ENCODE measurements around the gene BAG5. TPM values are rescaled to one million over a fixed set of nuclear protein-coding genes. Genes with fewer than 3 reads are reported as not detected.
A peak's percentile ranks its signal among the peaks of the same experiment; 100 is the strongest.

The BAG5 gene
- total RNA-seq, 1 experiment from 2014 or later, result 76.5 TPM

DNA sequence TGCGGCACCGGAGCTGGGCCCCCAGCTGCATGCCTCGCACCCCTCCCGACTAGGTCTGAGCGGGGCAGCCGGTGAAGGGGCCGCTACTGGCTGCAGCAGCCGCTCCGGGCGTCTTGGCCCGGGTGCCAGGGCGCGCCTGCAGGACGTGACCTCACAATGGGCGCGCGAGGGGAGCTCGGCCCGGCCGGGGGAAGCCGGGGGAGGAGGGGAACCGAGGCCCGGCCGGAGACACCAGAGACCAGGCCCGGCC, 353 bp downstream of the BAG5 start:
- Histone ChIP-seq H3K27ac (peak overlapping the region; percentile 76), H2AFZ (peak overlapping the region; percentile 93), H3K27me3 (ENCODE audit: insufficient read depth, low read depth) (no peaks in the 10 kb centered on the region), H3K4me1 (replicated peaks; ENCODE audit: insufficient read depth) (peaks cover 49% of the 10 kb centered on the region), H3K4me2 (peak overlapping the region; percentile 96), H3K9me3 (ENCODE audit: insufficient read depth, low read depth) (no peaks in the 10 kb centered on the region), H3K9me2 (ENCODE audit: insufficient read depth) (no peaks in the 10 kb centered on the region), H3K79me2 (ENCODE audit: low read depth) (peaks cover 97% of the 10 kb centered on the region), H3F3A (ENCODE audit: insufficient read depth, low read depth) (peaks cover 75% of the 10 kb centered on the region), H3K36me3 (ENCODE audit: low read depth) (peaks cover 34% of the 10 kb centered on the region), H4K20me1 (ENCODE audit: insufficient read depth) (peaks cover 67% of the 10 kb centered on the region), H3K4me3 (peak overlapping the region; percentile 87)
- intact Hi-C loops (cut with micrococcal nuclease; ENCODE audit: unreplicated experiment), result loop anchor here (5.0 kb wide), 3 partner anchors 40 to 145 kb away; partner anchors contain the start of gene CKB
- ChIA-PET CTCF (interaction anchor here (0.6 to 1.5 kb wide), 5 partner anchors 10 to 1037 kb away, joined by 5 to 10 read pairs (median 5); no protein-coding TSS in a partner anchor), POLR2A (ENCODE audit: unreplicated experiment) (interaction anchor here (0.6 to 2.3 kb wide), 8 partner anchors 9 to 1906 kb away, joined by 3 to 17 read pairs (median 6); partner anchors contain the start of genes XRCC3 and ZFYVE21)
- DNase-seq, result no peak
- no TSS peak for BruUV-seq (replicated peaks)
- no peak for TF ChIP-seq EZH2 (IDR thresholded peaks at IDR 0.05; ENCODE audit: low read depth)
- TF ChIP-seq, protein P1, sequence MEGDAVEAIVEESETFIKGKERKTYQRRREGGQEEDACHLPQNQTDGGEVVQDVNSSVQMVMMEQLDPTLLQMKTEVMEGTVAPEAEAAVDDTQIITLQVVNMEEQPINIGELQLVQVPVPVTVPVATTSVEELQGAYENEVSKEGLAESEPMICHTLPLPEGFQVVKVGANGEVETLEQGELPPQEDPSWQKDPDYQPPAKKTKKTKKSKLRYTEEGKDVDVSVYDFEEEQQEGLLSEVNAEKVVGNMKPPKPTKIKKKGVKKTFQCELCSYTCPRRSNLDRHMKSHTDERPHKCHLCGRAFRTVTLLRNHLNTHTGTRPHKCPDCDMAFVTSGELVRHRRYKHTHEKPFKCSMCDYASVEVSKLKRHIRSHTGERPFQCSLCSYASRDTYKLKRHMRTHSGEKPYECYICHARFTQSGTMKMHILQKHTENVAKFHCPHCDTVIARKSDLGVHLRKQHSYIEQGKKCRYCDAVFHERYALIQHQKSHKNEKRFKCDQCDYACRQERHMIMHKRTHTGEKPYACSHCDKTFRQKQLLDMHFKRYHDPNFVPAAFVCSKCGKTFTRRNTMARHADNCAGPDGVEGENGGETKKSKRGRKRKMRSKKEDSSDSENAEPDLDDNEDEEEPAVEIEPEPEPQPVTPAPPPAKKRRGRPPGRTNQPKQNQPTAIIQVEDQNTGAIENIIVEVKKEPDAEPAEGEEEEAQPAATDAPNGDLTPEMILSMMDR (conservative IDR thresholded peaks at IDR 0.05), result no peak

DNA sequence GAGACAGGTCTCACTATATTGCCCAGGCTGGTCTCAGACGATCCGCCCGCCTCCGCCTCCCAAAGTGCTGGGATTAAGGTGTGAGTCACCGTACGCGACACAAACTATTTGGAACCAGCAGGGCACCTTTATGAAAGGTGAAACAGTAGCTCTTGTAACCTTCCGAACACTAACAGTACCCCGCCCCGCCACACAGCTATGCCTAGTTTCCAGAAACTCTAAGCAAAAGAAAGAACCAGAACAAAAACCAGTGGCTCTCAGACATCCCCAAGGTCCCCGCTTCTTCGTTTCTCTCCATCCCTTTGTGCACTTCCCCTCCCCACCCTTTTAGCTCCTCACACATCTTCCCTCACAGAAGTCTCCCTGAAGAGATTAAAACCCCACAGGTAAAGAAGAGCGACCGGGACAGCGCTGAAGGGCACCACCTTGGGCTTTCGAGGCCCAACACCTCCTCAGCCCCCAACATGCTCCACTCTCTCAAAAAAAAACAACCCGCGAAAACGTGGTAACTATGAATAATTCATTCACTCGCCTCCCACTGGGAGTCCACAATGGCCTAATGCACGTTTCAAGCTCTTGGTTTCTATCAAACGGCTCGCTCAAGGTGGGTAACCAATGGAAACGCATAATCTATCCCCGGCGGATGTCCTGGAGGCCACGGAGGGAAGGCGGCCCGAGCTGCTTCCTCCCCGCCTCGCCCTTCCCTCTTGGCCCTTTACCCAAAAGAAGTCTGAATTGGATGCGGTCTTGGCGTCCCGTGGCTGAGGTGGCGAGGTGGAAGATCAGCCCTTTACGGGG, 877 bp downstream of the BAG5 start:
- intact Hi-C loops (cut with micrococcal nuclease; ENCODE audit: unreplicated experiment), result loop anchor here (1.0 to 5.0 kb wide), 5 partner anchors 9 to 146 kb away; partner anchors contain the start of gene CKB
- no peaks in the 10 kb centered on the region for H3K9me2 ChIP-seq (ENCODE audit: insufficient read depth)
- BruUV-seq (replicated peaks), result no TSS peak
- H3K9me3 ChIP-seq (ENCODE audit: insufficient read depth, low read depth), result no peaks in the 10 kb centered on the region
- peak overlapping the region; percentile 87 for H3K4me3 ChIP-seq
- ChIA-PET POLR2A (ENCODE audit: unreplicated experiment) (interaction anchor here (0.6 to 2.3 kb wide), 14 partner anchors 9 to 1905 kb away, joined by 3 to 17 read pairs (median 6); partner anchors contain the start of genes XRCC3 and ZFYVE21), CTCF (interaction anchor here (0.6 to 1.5 kb wide), 8 partner anchors 10 to 869 kb away, joined by 3 to 12 read pairs (median 5); no protein-coding TSS in a partner anchor)
- TF ChIP-seq EZH2 (IDR thresholded peaks at IDR 0.05; ENCODE audit: low read depth), result no peak
- TF ChIP-seq, protein P1 (conservative IDR thresholded peaks at IDR 0.05), result peak; percentile 50; the same call in 1 of the 2 replicates
- peak overlapping the region; percentile 93 for H2AFZ ChIP-seq
- peaks cover 79% of the 10 kb centered on the region for H3F3A ChIP-seq (ENCODE audit: insufficient read depth, low read depth)
- peak; percentile 72 to 89 for DNase-seq
- H3K4me1 ChIP-seq (replicated peaks; ENCODE audit: insufficient read depth), result peaks cover 49% of the 10 kb centered on the region
- H3K27ac ChIP-seq, result peak overlapping the region; percentile 76
- H3K27me3 ChIP-seq (ENCODE audit: insufficient read depth, low read depth), result no peaks in the 10 kb centered on the region
- peaks cover 68% of the 10 kb centered on the region for H4K20me1 ChIP-seq (ENCODE audit: insufficient read depth)
- H3K4me2 ChIP-seq, result peak overlapping the region; percentile 96
- peaks cover 39% of the 10 kb centered on the region for H3K36me3 ChIP-seq (ENCODE audit: low read depth)
- H3K79me2 ChIP-seq (ENCODE audit: low read depth), result peaks cover 97% of the 10 kb centered on the region

DNA sequence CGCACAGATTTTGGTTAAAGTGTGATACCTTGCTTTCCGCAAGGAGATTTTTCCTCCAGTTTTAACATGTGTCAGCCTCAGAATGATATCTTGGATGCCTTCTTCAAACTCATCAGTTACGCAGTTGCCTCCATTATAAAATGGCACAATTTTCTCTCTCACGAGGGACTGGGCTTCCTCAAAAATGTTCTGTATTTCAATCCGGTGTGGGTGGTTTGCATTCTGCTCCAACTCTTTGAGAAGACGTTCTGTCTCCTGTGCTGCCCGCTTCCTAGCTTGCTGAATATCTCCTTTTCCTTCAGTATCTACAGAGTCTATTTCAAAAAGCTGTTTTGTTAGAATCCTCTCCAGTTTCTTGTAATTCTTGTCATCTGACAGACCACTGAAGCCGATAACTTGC, 1.8 kb downstream of the BAG5 start:
- DNase-seq, result no peak
- H3K4me3 ChIP-seq, result peak overlapping the region; percentile 87
- peak overlapping the region; percentile 96 for H3K4me2 ChIP-seq
- ChIA-PET CTCF (interaction anchor here (0.6 to 1.5 kb wide), 3 partner anchors 9 to 868 kb away, joined by 5 to 12 read pairs (median 10); no protein-coding TSS in a partner anchor), POLR2A (ENCODE audit: unreplicated experiment) (interaction anchor here (0.7 to 2.3 kb wide), 4 partner anchors 8 to 679 kb away, joined by 3 to 17 read pairs (median 4); partner anchors contain the start of genes XRCC3 and ZFYVE21)
- H3K9me2 ChIP-seq (ENCODE audit: insufficient read depth), result no peaks in the 10 kb centered on the region
- no peaks in the 10 kb centered on the region for H3K27me3 ChIP-seq (ENCODE audit: insufficient read depth, low read depth)
- intact Hi-C loops (cut with micrococcal nuclease; ENCODE audit: unreplicated experiment), result loop anchor here (1.0 to 5.0 kb wide), 5 partner anchors 8 to 147 kb away; partner anchors contain the start of gene CKB
- H4K20me1 ChIP-seq (ENCODE audit: insufficient read depth), result peaks cover 68% of the 10 kb centered on the region
- peaks cover 95% of the 10 kb centered on the region for H3K79me2 ChIP-seq (ENCODE audit: low read depth)
- peaks cover 75% of the 10 kb centered on the region for H3F3A ChIP-seq (ENCODE audit: insufficient read depth, low read depth)
- no peaks in the 10 kb centered on the region for H3K9me3 ChIP-seq (ENCODE audit: insufficient read depth, low read depth)
- H2AFZ ChIP-seq, result no peak overlapping the region
- peak overlapping the region; percentile 76; the same call in 1 of the 2 replicates for H3K27ac ChIP-seq
- peaks cover 41% of the 10 kb centered on the region for H3K36me3 ChIP-seq (ENCODE audit: low read depth)
- H3K4me1 ChIP-seq (replicated peaks; ENCODE audit: insufficient read depth), result peaks cover 49% of the 10 kb centered on the region
- TF ChIP-seq, protein P1 (conservative IDR thresholded peaks at IDR 0.05), result no peak
- TF ChIP-seq EZH2 (IDR thresholded peaks at IDR 0.05; ENCODE audit: low read depth), result no peak
- BruUV-seq (replicated peaks), result no TSS peak
